Gastrocnemius medialis (tissue), 4 donors: ENCODE results near the gene OBSCN. TPM values are rescaled to one million over a fixed set of nuclear protein-coding genes. Genes with fewer than 3 reads are reported as not detected.
A peak's percentile ranks its signal among the peaks of the same experiment; 100 is the strongest.

Experiments used
- ATAC-seq, 2 donors: fragments of 150-250 bp; one replicate each; pipeline ENCODE4 v1.9.1; 2016
- DNase-seq, 2 donors: peaks; one replicate each; pipeline ENCODE4 v3.0.0-alpha.2; 2019
- H3K27ac ChIP-seq, 4 donors: fragments of 200-600 bp; sonication (generic); 1 replicate in 1 of 4; 2 replicates in 3 of 4; pipeline ENCODE4 v1.5.1; 2016 to 2018; ENCODE audit warnings: mild to moderate bottlenecking in 2 of 4, moderate library complexity in 1 of 4
- H3K27me3 ChIP-seq, 3 donors: fragments of 200-600 bp; sonication (generic) in 2 of 3; 1 replicate in 1 of 3; 2 replicates in 2 of 3; pipeline versions ENCODE4 v1.5.1 to v1.6.0; 2016 to 2019; ENCODE audit warnings: mild to moderate bottlenecking in 1 of 3, moderate library complexity in 1 of 3
- H3K36me3 ChIP-seq, 2 donors: fragments of 200-600 bp; sonication (generic) in 1 of 2; one replicate each; pipeline ENCODE4 v1.5.1; 2017 to 2018
- H3K4me1 ChIP-seq, 2 donors: fragments of 200-600 bp; sonication (generic) in 1 of 2; one replicate each; pipeline ENCODE4 v1.5.1; 2016 to 2017; ENCODE audit warnings: mild to moderate bottlenecking in 2 of 2
- H3K4me3 ChIP-seq, 4 donors: fragments of 200-600 bp; sonication (generic) in 3 of 4; 1 replicate in 1 of 4; 2 replicates in 3 of 4; pipeline ENCODE4 v1.5.1; 2016 to 2019; ENCODE audit warnings: mild to moderate bottlenecking in 2 of 4
- H3K9me3 ChIP-seq, 3 donors: fragments of 200-600 bp; sonication (generic) in 2 of 3; 1 replicate in 1 of 3; 2 replicates in 2 of 3; pipeline ENCODE4 v1.5.1; 2016 to 2019
- POLR2A ChIP-seq, 2 donors: fragments of 450-650 bp; IDR thresholded peaks; one replicate each; pipeline ENCODE4 v1.6.1; 2017; ENCODE audit warnings: antibody characterized with exemption in 2 of 2, mild to moderate bottlenecking in 2 of 2, moderate library complexity in 2 of 2
- in situ Hi-C, 4 donors: fragments of 200-750 bp; cut with MboI; loops; one replicate each; pipeline versions ENCODE4 v1.15.0 to v1.8.0; 2017; ENCODE audit warnings: low sequenced_read_pairs in 4 of 4
- intact Hi-C: fragments of 100-400 bp; cut with DNase I; formaldehyde crosslinking; loops from one replicate; pipeline ENCODE4 v1.15.1; 2023; ENCODE audit warnings: low total_unique reads
- total RNA-seq, 4 donors: library from RNA; depleted of rRNA; stranded (reverse); fragments of >200 nt; gene quantifications; one replicate each; pipeline versions ENCODE4 v1.1.0 to v1.2.3, GENCODE V29; 2016
- TF ChIP-seq, protein P1 (sequence below), 5 experiments: fragments of 450-650 bp in 3 of 5; fragments of 200-600 bp in 2 of 5; sonication (generic) in 2 of 5; IDR thresholded peaks in 4 of 5; conservative IDR thresholded peaks in 1 of 5; 1 replicate in 4 of 5; 2 replicates in 1 of 5; pipeline ENCODE4 v1.5.1; 2016 to 2019; ENCODE audit warnings: antibody characterized with exemption in 5 of 5, mild to moderate bottlenecking in 3 of 5, moderate library complexity in 3 of 5

OBSCN gene
- total RNA-seq, 4 donors from 2014 or later: 798 to 1,571 (median 1,162) TPM

DNA sequence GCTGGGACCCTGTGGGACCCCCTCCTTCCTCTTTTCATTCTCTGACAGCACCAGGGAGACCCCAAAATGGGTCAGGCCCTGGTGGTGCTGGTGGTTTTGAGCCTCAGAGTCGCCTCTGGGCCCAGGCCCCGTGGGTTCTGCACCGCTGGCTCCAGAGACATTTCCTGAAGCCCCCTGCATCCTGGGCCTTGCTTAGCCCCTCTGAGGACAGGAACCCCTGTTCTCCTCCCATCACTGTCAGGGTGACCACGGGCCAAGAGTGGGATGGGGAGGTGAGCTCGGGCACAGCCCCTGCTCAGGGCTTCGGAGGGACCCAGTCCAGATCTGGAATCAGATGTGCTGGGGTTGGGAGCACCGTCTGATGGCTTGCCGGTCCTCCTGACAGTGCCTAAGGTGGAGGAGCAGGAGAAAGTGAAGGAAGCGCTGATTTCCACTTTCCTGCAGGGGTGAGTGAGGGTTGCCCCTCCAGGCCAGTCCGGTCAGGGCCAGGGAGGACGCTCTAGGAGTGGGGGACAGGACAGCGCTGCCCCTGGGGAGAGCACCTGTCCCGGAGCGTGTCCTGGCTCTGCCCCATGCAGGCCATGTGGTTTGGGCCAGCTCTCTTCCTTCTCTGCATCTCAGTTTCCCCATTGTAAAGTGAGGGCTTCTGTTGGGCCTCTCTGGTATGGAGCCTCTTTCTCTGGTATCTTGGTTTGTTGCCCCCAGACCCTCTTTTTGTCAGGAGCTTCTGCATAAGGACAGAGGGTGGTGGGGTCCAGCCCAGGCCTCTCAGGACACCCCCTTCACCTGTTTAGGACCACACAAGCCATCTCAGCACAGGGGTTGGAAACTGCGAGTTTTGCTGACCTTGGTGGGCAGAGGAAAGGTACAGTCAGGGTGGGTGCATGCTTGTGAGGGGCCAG is 127.8 kb downstream of the OBSCN start:
- Histone ChIP-seq H3K36me3 (peaks cover 0 to 91% of the 10 kb centered on the region in 2 donors), H3K9me3 (no peaks in the 10 kb centered on the region), H3K4me1 (peaks cover 0 to 4% of the 10 kb centered on the region in 2 donors), H3K4me3 (no peak overlapping the region), H3K27ac (peak overlapping the region; percentile 49 to 80 (median 62)), H3K27me3 (no peaks in the 10 kb centered on the region)
- TF ChIP-seq, protein P1, sequence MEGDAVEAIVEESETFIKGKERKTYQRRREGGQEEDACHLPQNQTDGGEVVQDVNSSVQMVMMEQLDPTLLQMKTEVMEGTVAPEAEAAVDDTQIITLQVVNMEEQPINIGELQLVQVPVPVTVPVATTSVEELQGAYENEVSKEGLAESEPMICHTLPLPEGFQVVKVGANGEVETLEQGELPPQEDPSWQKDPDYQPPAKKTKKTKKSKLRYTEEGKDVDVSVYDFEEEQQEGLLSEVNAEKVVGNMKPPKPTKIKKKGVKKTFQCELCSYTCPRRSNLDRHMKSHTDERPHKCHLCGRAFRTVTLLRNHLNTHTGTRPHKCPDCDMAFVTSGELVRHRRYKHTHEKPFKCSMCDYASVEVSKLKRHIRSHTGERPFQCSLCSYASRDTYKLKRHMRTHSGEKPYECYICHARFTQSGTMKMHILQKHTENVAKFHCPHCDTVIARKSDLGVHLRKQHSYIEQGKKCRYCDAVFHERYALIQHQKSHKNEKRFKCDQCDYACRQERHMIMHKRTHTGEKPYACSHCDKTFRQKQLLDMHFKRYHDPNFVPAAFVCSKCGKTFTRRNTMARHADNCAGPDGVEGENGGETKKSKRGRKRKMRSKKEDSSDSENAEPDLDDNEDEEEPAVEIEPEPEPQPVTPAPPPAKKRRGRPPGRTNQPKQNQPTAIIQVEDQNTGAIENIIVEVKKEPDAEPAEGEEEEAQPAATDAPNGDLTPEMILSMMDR (IDR thresholded peaks at IDR 0.05 in 4 of 5, conservative IDR thresholded peaks at IDR 0.05 in 1 of 5): no peak
- TF ChIP-seq POLR2A (IDR thresholded peaks at IDR 0.05): no peak
- intact Hi-C loops (no loop called here), in situ Hi-C loops (no loop called here)
- no peak for DNase-seq
- no peak for ATAC-seq

DNA sequence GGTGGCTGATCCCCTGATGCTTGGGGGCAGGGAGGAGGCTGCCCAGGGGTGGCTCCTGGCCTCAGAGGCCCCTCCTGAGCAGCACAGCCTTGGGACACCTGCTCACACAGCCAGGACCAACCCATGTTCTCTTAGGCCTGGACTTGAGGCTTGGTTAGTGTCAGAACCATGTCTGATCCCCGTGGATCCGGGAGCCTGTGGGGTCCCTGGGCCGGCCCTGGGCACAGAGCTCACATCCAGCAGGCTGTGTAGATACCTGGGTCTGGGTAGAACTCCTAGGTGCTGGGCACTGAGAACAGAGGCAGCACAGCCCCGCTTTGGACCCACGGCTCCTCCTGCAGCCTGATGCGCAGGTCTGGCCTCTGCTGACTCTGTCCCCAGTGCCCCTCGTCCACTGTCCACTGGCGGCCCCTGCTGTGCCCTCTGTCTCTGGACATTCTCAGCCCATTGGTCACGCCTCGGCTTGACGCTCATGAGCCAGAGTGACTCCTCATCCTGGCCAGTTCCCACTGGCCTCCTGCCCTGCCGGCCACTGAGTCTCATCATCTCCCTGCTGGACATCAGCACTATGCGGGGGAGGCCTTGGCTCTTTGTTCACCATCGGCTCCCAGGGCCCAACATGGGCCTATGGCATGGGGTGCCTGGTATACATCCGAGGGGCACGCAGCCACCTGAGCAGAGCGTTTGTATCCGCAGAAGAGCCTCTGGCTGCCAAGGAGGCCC is 128.6 kb downstream of the OBSCN start:
- peak; percentile 27 to 81 for DNase-seq
- H3K4me3 ChIP-seq: no peak overlapping the region
- peak; percentile 39 to 69 for ATAC-seq
- no peaks in the 10 kb centered on the region for H3K9me3 ChIP-seq
- in situ Hi-C loops (no loop called here), intact Hi-C loops (no loop called here)
- no peaks in the 10 kb centered on the region for H3K27me3 ChIP-seq
- H3K27ac ChIP-seq: peak overlapping the region; percentile 49 to 80 (median 62)
- TF ChIP-seq, protein P1 (IDR thresholded peaks at IDR 0.05 in 4 of 5, conservative IDR thresholded peaks at IDR 0.05 in 1 of 5): no peak
- TF ChIP-seq POLR2A (IDR thresholded peaks at IDR 0.05): no peak
- peaks cover 0 to 98% of the 10 kb centered on the region in 2 donors for H3K36me3 ChIP-seq
- H3K4me1 ChIP-seq: peaks cover 0 to 4% of the 10 kb centered on the region in 2 donors

DNA sequence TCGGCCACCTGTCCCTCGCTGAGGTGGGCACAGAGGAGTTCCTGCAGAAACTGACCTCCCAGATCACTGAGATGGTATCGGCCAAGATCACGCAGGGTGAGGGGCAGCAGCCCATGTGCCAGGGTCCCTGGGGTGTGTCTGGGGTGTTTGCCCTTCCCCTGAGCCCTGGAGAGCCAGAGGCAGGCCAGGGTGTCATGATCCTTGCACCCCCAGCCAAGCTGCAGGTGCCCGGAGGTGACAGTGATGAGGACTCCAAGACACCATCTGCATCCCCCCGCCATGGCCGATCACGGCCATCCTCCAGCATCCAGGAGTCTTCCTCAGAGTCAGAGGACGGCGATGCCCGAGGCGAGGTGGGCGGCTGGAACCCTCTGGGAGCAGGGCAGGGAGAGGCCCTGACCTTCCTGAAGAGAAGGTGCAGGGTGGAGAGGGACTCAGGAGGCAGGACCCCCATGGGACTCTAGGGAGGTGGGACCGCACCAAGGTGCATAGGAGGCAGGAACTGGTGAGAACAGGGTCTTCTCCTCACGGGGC is 129.3 kb downstream of the OBSCN start:
- in situ Hi-C loops: no loop called here
- ATAC-seq (no peak), DNase-seq (no peak)
- TF ChIP-seq POLR2A (IDR thresholded peaks at IDR 0.05): no peak
- TF ChIP-seq, protein P1 (IDR thresholded peaks at IDR 0.05 in 4 of 5, conservative IDR thresholded peaks at IDR 0.05 in 1 of 5): no peak
- Histone ChIP-seq H3K4me3 (no peak overlapping the region), H3K4me1 (peaks cover 0 to 4% of the 10 kb centered on the region in 2 donors), H3K9me3 (no peaks in the 10 kb centered on the region), H3K27me3 (no peaks in the 10 kb centered on the region), H3K27ac (peak overlapping the region; percentile 31 to 80 (median 54)), H3K36me3 (peaks cover 0 to 98% of the 10 kb centered on the region in 2 donors)
- intact Hi-C loops: no loop called here

DNA sequence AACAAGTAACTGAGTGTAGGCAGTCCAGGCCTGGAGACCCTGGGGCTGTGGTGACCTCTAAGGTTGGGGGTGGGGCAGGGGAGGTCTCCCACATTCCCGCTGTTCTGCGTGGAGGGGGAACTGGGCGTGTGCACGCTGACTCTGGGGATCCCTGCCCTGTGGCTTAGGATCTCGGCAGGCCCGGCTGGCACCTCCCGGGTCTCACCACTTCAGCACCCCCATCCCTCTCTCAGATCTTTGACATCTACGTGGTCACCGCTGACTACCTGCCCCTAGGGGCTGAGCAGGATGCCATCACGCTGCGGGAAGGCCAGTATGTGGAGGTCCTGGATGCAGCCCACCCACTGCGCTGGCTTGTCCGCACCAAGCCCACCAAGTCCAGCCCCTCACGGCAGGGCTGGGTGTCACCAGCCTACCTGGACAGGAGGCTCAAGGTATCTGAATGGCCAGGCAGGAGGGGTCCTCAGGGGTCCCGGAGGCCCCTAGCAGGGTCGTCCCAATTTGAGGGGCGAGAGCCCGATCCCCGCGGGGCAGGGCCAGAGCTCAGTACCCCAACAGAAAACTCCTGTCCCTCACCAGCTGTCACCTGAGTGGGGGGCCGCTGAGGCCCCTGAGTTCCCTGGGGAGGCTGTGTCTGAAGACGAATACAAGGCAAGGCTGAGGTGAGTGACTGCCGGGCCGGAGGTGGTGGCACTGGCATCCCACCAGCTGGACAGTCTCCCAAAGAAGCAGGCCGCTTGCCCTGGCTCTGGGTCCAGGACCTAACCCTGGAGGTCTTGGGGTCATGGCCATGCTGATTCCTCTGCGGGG is 130.1 kb downstream of the OBSCN start:
- in situ Hi-C loops (no loop called here), intact Hi-C loops (no loop called here)
- H3K27ac ChIP-seq: peak overlapping the region in 3 of 4 donors; percentile 28 to 80 (median 60)
- no peak overlapping the region for H3K4me3 ChIP-seq
- no peaks in the 10 kb centered on the region for H3K9me3 ChIP-seq
- DNase-seq (peak; percentile 1 to 36), ATAC-seq (no peak)
- peaks cover 0 to 98% of the 10 kb centered on the region in 2 donors for H3K36me3 ChIP-seq
- no peaks in the 10 kb centered on the region for H3K27me3 ChIP-seq
- TF ChIP-seq POLR2A (IDR thresholded peaks at IDR 0.05): no peak
- TF ChIP-seq, protein P1 (IDR thresholded peaks at IDR 0.05 in 4 of 5, conservative IDR thresholded peaks at IDR 0.05 in 1 of 5): no peak
- H3K4me1 ChIP-seq: peaks cover 0 to 4% of the 10 kb centered on the region in 2 donors
